SU-DHL-6 (cell line): Measurements from ENCODE around the gene GPRC6A.

Experiments used
- H2AFZ ChIP-seq: fragments of 200-600 bp; sonication (generic); 2 replicates; pipeline ENCODE4 v1.6.1; 2014; ENCODE audit warnings: low read depth, mild to moderate bottlenecking, moderate library complexity, mixed read lengths, antibody characterized with exemption, low read length; ENCODE audit not compliant: severe bottlenecking
- H3F3A ChIP-seq: fragments of 200-600 bp; shearing (Covaris generic); 2 replicates; pipeline ENCODE4 v1.6.0; 2016; ENCODE audit warnings: antibody characterized with exemption, mild to moderate bottlenecking; ENCODE audit not compliant: insufficient read depth
- H3K27ac ChIP-seq: fragments of 200-600 bp; sonication (generic); 2 replicates; pipeline ENCODE4 v1.5.1; 2016; ENCODE audit warnings: low read depth, mild to moderate bottlenecking, low read length, moderate library complexity, mixed read lengths
- H3K27me3 ChIP-seq: fragments of 200-600 bp; sonication (generic), shearing (Covaris generic); 2 replicates; pipeline ENCODE4 v1.6.0; 2014; ENCODE audit warnings: mild to moderate bottlenecking, low read length
- H3K36me3 ChIP-seq: fragments of 200-600 bp; sonication (generic); 2 replicates; pipeline ENCODE4 v1.6.1; 2014; ENCODE audit warnings: mild to moderate bottlenecking, low read length, mixed read lengths
- H3K4me2 ChIP-seq: fragments of 300-600, 200-600 bp; shearing (Covaris generic), sonication (generic); 2 replicates; pipeline ENCODE4 v1.6.0; 2014; ENCODE audit warnings: low read length, low read depth, mild to moderate bottlenecking; ENCODE audit not compliant: poor library complexity, severe bottlenecking
- H3K4me3 ChIP-seq: fragments of 200-600 bp; sonication (generic); 2 replicates; pipeline ENCODE4 v1.5.1; 2014; ENCODE audit warnings: antibody characterized with exemption, low read length, mild to moderate bottlenecking, mixed read lengths; ENCODE audit not compliant: insufficient read depth, poor library complexity, severe bottlenecking
- H3K79me2 ChIP-seq: fragments of 200-600 bp; sonication (generic); 2 replicates; pipeline ENCODE4 v1.6.1; 2014; ENCODE audit warnings: mild to moderate bottlenecking, low read length, moderate library complexity; ENCODE audit not compliant: insufficient read depth
- H3K9ac ChIP-seq: fragments of 200-600 bp; sonication (generic); 2 replicates; pipeline ENCODE4 v1.7.0; 2014; ENCODE audit warnings: mild to moderate bottlenecking, low read length
- H3K9me2 ChIP-seq: fragments of 200-600 bp; sonication (generic); replicated peaks from 2 replicates; pipeline ENCODE4 v1.6.1; 2014; ENCODE audit warnings: low read length; ENCODE audit not compliant: insufficient read depth
- H3K9me3 ChIP-seq: fragments of 200-600 bp; sonication (generic); 2 replicates; pipeline ENCODE4 v1.6.1; 2014; ENCODE audit warnings: low read length, mixed read lengths; ENCODE audit not compliant: insufficient read depth
- H4K20me1 ChIP-seq: fragments of 200-600 bp; sonication (generic); 2 replicates; pipeline ENCODE4 v1.6.1; 2014; ENCODE audit warnings: low read depth, mild to moderate bottlenecking, antibody characterized with exemption, low read length, moderate library complexity, mixed read lengths
- CTCF ChIP-seq: fragments of 200-600 bp; sonication (generic); IDR thresholded peaks from one replicate; pipeline ENCODE4 v1.5.1; 2017; ENCODE audit warnings: antibody characterized with exemption, mild to moderate bottlenecking, low read length, moderate library complexity; ENCODE audit not compliant: insufficient read depth, poor library complexity, severe bottlenecking
- EZH2phosphoT487 ChIP-seq: fragments of 200-600 bp; sonication (generic), shearing (Covaris generic); conservative IDR thresholded peaks from 2 replicates; pipeline ENCODE4 v1.6.1; 2018; ENCODE audit warnings: mild to moderate bottlenecking, antibody characterized with exemption, low read length, moderate library complexity, mixed read lengths

GPRC6A gene

GRCh38 chr6:116859264-116859663 lies 30.4 kb upstream of the GPRC6A start:
- Histone ChIP-seq H3K79me2 (no peaks in the 10 kb centered on the region), H3K9me2 (no peaks in the 10 kb centered on the region), H4K20me1 (no peaks in the 10 kb centered on the region), H3K27ac (no peak overlapping the region), H3K9ac (no peak overlapping the region), H3K4me2 (no peak overlapping the region), H3K27me3 (no peaks in the 10 kb centered on the region), H3K9me3 (peaks cover 6% of the 10 kb centered on the region; the same call in 1 of the 2 replicates), H3K4me3 (no peak overlapping the region), H3F3A (no peaks in the 10 kb centered on the region), H2AFZ (no peak overlapping the region), H3K36me3 (no peaks in the 10 kb centered on the region)
- TF ChIP-seq EZH2phosphoT487 = no peak
- TF ChIP-seq CTCF = no peak

GRCh38 chr6:116858060-116858459 lies 29.2 kb upstream of the GPRC6A start:
- H3K9me2 ChIP-seq = no peaks in the 10 kb centered on the region
- no peaks in the 10 kb centered on the region for H3F3A ChIP-seq
- H3K27me3 ChIP-seq = no peaks in the 10 kb centered on the region
- H3K9me3 ChIP-seq = peaks cover 6% of the 10 kb centered on the region; the same call in 1 of the 2 replicates
- no peak overlapping the region for H3K4me2 ChIP-seq
- H4K20me1 ChIP-seq = no peaks in the 10 kb centered on the region
- H3K27ac ChIP-seq = no peak overlapping the region
- no peaks in the 10 kb centered on the region for H3K36me3 ChIP-seq
- no peak overlapping the region for H3K9ac ChIP-seq
- H2AFZ ChIP-seq = no peak overlapping the region
- TF ChIP-seq EZH2phosphoT487 (no peak), CTCF (no peak)
- H3K4me3 ChIP-seq = no peak overlapping the region
- H3K79me2 ChIP-seq = no peaks in the 10 kb centered on the region

GRCh38 chr6:116847227-116847626 lies 18.3 kb upstream of the GPRC6A start:
- Histone ChIP-seq H3K27me3 (no peaks in the 10 kb centered on the region), H3K4me2 (no peak overlapping the region), H3F3A (no peaks in the 10 kb centered on the region), H3K36me3 (no peaks in the 10 kb centered on the region), H2AFZ (no peak overlapping the region), H3K9me3 (no peaks in the 10 kb centered on the region), H3K79me2 (no peaks in the 10 kb centered on the region), H3K27ac (no peak overlapping the region), H3K9ac (no peak overlapping the region), H3K9me2 (no peaks in the 10 kb centered on the region), H4K20me1 (no peaks in the 10 kb centered on the region), H3K4me3 (no peak overlapping the region)
- TF ChIP-seq CTCF = no peak
- TF ChIP-seq EZH2phosphoT487 = no peak

GRCh38 chr6:116842459-116842858 lies 13.6 kb upstream of the GPRC6A start:
- Histone ChIP-seq H3K9ac (no peak overlapping the region), H2AFZ (no peak overlapping the region), H3K36me3 (no peaks in the 10 kb centered on the region), H3K27me3 (no peaks in the 10 kb centered on the region), H3K4me2 (no peak overlapping the region), H3F3A (no peaks in the 10 kb centered on the region), H3K9me3 (no peaks in the 10 kb centered on the region), H3K79me2 (no peaks in the 10 kb centered on the region), H3K4me3 (no peak overlapping the region), H4K20me1 (no peaks in the 10 kb centered on the region), H3K9me2 (no peaks in the 10 kb centered on the region), H3K27ac (no peak overlapping the region)
- TF ChIP-seq CTCF (no peak), EZH2phosphoT487 (no peak)
